ENCODE measurements around the gene LIME1.

The LIME1 gene

DNA sequence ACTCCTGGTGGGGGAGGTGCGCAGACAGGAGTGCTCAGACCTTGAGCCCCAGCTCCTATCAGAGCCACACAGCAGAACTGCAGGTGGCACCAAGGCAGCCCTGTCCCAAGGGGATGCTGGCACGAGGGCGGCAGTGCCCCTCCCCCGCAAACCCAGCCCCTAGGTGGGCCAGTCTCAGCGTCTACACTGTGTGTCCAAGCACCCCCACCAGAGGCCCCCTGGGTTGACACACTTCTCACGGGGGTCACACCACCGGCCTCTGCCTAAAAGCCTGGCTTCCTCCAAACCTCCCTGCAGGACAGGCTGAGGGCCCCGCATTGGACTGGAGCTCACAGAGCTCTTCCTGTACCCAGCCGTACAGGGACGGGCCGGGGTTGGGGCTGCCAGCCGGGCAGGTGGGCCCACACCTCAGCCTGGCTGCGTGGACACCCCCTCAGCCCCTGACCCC lies 11.2 kb downstream of the LIME1 start:
- ATAC-seq: peak; percentile 13
- no peaks in the 10 kb centered on the region for H3K36me3 Mint-ChIP-seq

GRCh38 chr20:63748070-63748933 lies 11.8 kb downstream of the LIME1 start:
- no peak for ATAC-seq
- no peaks in the 10 kb centered on the region for H3K36me3 Mint-ChIP-seq
- no peaks in the 10 kb centered on the region for H3K4me1 Mint-ChIP-seq
- no peaks in the 10 kb centered on the region for H3K27me3 Mint-ChIP-seq
- H3K9me3 Mint-ChIP-seq: peaks cover 2% of the 10 kb centered on the region
- no peak overlapping the region for H3K27ac Mint-ChIP-seq
- H3K4me3 Mint-ChIP-seq: no peak overlapping the region

More for the DNA sequence above, 11.2 kb downstream of the LIME1 start:
- Mint-ChIP-seq H3K9me3 (peaks cover 2% of the 10 kb centered on the region), H3K4me3 (no peak overlapping the region), H3K4me1 (no peaks in the 10 kb centered on the region), H3K27ac (no peak overlapping the region), H3K27me3 (no peaks in the 10 kb centered on the region)

DNA sequence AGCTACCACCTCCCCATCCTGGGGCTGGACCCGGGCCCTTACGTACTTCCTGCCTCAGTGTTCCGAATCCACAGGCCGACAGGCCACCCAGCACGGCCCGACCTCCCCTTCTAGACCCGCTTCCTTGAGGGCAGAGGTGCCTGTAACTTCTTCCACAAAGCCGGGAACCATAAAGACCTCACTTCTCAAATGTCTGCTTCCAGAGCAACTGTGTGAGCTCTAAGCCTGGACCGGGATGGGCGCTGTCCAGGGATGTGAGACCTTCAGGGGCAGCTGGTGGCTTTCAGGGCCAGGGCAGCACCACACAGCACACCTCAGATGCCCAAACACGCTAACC lies 12.4 kb downstream of the LIME1 start:
- Mint-ChIP-seq H3K36me3 (no peaks in the 10 kb centered on the region), H3K27ac (no peak overlapping the region), H3K4me3 (no peak overlapping the region), H3K27me3 (no peaks in the 10 kb centered on the region), H3K9me3 (peaks cover 2% of the 10 kb centered on the region), H3K4me1 (no peaks in the 10 kb centered on the region)
- no peak for ATAC-seq

DNA sequence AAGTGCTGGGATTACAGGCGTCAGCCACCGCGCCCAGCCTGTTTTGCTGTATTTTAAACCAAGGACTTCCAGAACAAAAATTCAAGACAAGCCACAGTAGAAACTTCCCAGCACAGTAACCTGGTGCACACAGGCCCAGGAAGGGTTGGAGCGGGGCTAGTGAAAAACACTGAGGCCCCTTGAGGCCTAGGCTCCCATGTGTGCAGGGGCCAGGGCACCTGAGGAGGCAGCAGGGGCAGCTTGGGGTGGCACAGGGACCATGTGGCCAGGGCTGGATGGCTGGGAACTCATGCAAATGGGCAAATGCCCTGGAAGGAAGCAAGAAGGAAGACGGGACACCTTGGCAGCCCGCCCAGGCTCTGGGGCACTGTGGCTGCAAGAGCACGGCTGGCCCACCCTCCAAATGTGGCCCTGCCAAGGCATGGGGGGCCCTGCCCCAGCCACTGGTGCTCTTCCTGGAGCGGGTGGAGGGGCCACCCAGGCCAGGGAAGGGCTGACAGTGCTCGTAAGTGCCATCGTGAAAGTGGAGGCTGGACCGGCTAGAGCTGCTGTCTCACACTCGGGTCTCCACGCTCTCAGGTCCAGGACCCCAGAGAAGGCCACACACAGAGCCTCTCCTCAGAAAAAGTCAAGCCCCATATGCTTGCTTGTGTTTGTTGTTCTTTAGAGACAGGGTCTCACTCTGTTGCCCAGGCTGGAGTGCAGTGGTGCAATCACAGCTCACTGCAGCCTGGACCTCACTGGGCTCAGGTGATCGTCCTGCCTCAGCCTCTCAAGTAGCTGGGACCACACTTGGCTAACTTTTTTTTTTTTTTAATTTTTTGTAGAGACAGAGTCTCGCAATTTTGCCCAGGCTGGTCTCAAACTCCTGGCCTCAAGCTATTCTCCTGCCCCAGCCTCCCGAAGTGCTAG lies 13.4 kb downstream of the LIME1 start:
- H3K27ac Mint-ChIP-seq: no peak overlapping the region
- H3K4me1 Mint-ChIP-seq: no peaks in the 10 kb centered on the region
- no peaks in the 10 kb centered on the region for H3K36me3 Mint-ChIP-seq
- no peaks in the 10 kb centered on the region for H3K27me3 Mint-ChIP-seq
- H3K4me3 Mint-ChIP-seq: no peak overlapping the region
- ATAC-seq: no peak
- peaks cover 2% of the 10 kb centered on the region for H3K9me3 Mint-ChIP-seq

DNA sequence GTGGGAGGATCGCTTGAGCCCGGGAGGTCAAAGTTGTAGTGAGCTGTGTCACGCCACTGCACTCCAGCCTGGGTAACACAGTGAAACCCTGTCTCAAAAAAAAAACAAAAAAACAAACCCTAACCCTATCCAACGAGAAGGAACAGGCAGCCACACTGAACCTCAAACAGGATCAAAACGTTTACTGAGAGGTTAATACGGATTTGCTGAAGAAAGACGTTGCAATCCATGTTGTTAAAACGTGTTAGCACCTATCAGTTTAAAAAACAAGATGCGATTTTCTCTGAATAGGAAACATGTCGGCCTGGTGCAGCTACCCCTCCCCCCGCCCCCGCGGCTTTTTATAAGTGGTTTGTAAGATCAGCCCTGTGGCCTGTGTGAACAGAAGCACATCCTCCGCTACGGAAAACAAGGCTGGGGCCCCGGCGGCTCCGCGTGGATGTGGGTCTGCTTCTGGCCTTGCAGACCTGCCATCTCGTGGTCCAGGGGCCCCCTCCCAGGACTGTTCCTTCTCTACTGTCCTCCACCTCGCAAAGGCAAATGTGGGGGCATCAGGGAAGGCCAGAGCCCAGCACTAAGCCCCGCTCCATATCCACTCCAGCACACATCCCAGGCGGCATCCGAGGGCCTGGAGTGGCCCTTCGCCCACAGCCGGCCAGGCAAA lies 14.5 kb downstream of the LIME1 start:
- Mint-ChIP-seq H3K9me3 (peaks cover 2% of the 10 kb centered on the region), H3K36me3 (no peaks in the 10 kb centered on the region), H3K27ac (no peak overlapping the region), H3K4me1 (no peaks in the 10 kb centered on the region), H3K27me3 (no peaks in the 10 kb centered on the region), H3K4me3 (no peak overlapping the region)
- no peak for ATAC-seq

DNA sequence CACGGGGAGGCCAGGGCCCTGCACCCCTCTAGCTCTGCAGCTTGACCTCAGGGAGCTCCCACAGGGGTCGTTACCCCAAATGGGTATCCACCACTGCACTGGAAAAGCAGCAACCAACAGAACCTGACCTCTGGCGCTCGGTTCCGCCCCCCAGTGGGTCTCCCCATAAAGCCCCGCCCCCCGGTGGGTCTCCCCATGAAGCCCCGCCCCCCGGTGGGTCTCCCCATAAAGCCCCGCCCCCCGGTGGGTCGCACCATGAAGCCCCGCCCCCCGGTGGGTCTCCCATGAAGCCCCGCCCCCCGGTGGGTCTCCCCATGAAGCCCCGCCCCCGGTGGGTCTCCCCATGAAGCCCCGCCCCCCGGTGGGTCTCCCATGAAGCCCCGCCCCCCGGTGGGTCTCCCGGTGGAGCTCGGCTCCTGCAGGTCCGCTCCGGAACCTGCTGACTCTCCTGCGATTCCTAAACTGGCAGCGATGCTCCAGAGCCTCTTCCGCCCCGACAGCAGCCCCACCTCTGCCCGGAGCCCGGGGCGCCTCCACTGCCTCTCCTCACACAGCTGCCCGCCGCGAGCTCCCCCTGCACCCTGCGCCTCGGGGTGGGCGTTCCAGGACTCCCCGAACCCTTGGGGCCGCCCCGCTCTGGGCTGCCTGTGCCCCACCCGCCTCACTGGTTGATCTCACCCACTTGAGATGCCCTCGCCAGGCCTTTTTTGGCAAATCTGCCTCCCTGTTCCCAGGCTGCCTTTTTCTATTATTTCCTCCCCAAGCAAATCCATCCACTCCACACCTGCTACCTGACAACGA lies 15.2 kb downstream of the LIME1 start:
- no peak overlapping the region for H3K4me3 Mint-ChIP-seq
- peaks cover 2% of the 10 kb centered on the region for H3K9me3 Mint-ChIP-seq
- H3K27me3 Mint-ChIP-seq: no peaks in the 10 kb centered on the region
- ATAC-seq: no peak
- H3K27ac Mint-ChIP-seq: no peak overlapping the region
- no peaks in the 10 kb centered on the region for H3K36me3 Mint-ChIP-seq
- H3K4me1 Mint-ChIP-seq: no peaks in the 10 kb centered on the region

DNA sequence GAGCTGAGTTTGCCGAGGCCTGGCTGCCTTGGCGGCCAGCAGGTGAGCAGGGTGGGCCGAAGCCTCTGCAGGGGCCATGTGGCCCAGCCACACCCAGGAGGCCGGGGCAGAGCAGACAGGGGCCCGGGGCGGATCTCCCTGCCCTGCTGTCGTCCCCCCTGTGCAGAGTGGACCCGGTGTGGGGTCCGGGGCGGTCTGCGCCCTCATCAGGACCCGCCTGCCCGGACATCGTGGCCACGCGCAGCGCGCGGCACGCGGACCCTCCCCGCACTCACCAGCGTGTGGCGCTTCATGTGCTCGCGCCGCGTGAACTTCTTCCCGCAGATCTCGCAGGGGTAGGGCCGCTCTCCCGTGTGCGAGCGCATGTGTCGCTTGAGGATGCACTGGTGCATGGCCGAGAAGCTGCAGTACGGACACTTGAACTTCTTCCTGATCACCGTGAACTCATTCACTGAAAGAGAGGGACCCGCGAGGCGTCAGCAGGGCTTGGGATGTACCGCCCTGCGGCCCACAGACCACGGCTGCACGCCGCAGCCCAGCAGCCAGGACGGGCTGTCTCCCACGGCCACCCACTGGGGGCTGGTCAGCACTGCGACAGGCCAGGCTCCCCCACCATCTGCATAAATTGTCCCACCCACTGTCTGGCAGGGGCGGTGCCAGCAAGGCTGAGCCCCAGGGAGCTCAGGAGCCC lies 16.1 kb downstream of the LIME1 start:
- Mint-ChIP-seq H3K27me3 (peaks cover 2% of the 10 kb centered on the region), H3K27ac (no peak overlapping the region), H3K4me3 (no peak overlapping the region), H3K9me3 (peaks cover 2% of the 10 kb centered on the region), H3K4me1 (no peaks in the 10 kb centered on the region), H3K36me3 (no peaks in the 10 kb centered on the region)
- peak; percentile 24 for ATAC-seq

DNA sequence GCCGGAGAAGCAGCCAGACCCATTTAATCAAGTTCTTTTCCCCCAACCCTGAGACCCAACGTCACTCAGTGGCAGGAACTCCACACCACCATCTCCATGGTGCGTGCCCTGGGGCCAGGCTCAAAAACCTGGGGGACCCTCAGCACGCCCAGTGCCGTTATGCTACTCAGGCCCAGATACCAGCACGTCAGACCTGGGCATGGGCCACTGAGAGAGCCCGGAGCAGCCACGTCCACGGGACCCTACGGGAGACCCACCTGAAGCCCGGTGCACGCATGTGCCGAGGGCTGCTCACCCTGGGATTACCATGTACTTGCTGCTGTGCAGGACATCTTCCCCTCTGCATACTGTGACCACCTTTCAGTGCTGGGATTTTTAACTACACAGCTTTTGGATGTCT lies 16.9 kb downstream of the LIME1 start:
- Mint-ChIP-seq H3K9me3 (peaks cover 2% of the 10 kb centered on the region), H3K36me3 (no peaks in the 10 kb centered on the region), H3K4me3 (no peak overlapping the region), H3K27me3 (peaks cover 10% of the 10 kb centered on the region), H3K4me1 (no peaks in the 10 kb centered on the region), H3K27ac (no peak overlapping the region)
- ATAC-seq: peak; percentile 37

DNA sequence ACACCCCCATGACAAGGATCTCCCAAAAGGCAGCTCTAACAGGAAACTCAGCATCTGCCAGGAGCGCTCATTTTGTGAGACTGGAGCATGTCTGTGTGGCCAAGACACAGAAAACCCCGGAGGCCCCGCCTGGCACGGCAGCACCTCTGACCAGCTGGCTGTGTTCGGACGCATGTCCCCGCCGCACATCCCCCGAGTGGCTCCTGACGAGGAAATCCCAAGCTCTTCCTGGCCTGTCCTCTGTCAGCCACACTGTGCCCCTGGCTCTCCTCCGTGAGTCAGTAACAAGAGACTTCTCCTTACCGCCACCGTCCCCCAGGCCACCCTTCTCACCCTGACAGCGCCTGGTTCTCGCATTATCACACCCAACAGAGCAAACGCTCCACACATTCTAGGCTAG lies 17.5 kb downstream of the LIME1 start:
- no peaks in the 10 kb centered on the region for H3K4me1 Mint-ChIP-seq

GRCh38 chr20:63755933-63756647 lies 19.6 kb downstream of the LIME1 start:
- no peaks in the 10 kb centered on the region for H3K36me3 Mint-ChIP-seq
- H3K4me1 Mint-ChIP-seq: no peaks in the 10 kb centered on the region
- no peak overlapping the region for H3K4me3 Mint-ChIP-seq
- peaks cover 2% of the 10 kb centered on the region for H3K9me3 Mint-ChIP-seq
- no peak overlapping the region for H3K27ac Mint-ChIP-seq
- peaks cover 20% of the 10 kb centered on the region for H3K27me3 Mint-ChIP-seq
- no peak for ATAC-seq

More for the DNA sequence above, 17.5 kb downstream of the LIME1 start:
- H3K9me3 Mint-ChIP-seq: peaks cover 2% of the 10 kb centered on the region
- peaks cover 17% of the 10 kb centered on the region for H3K27me3 Mint-ChIP-seq
- no peak for ATAC-seq
- no peak overlapping the region for H3K27ac Mint-ChIP-seq
- H3K4me3 Mint-ChIP-seq: no peak overlapping the region
- no peaks in the 10 kb centered on the region for H3K36me3 Mint-ChIP-seq

- Mint-ChIP-seq H3K4me3 (no peak overlapping the region), H3K27me3 (peaks cover 20% of the 10 kb centered on the region), H3K9me3 (peaks cover 2% of the 10 kb centered on the region), H3K4me1 (no peaks in the 10 kb centered on the region), H3K27ac (no peak overlapping the region), H3K36me3 (no peaks in the 10 kb centered on the region)
- ATAC-seq: no peak
Measured at GRCh38 chr20:63756648-63756991, 20.2 kb downstream of the LIME1 start.

DNA sequence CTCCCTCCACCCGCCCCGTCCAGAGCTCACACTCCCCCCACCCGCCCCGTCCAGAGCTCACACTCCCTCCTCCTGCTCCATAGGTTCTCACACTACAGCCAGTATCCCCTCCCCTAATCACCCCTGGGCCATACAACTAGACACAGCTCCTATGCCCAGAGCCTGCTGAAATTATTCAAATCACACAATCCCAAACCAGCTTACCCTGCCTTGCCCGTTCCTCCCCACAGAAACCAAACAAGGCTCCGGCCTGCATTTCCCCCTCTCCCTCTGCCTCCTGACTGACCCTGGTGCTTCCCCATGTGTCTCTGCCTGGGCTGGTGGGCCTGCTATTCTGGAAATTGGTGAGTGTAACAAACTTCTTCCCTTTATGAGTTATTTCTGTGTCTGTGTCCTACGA lies 21.7 kb downstream of the LIME1 start:
- H3K27me3 Mint-ChIP-seq: peaks cover 20% of the 10 kb centered on the region
- H3K27ac Mint-ChIP-seq: no peak overlapping the region
- H3K36me3 Mint-ChIP-seq: no peaks in the 10 kb centered on the region
- H3K9me3 Mint-ChIP-seq: no peaks in the 10 kb centered on the region
- H3K4me3 Mint-ChIP-seq: no peak overlapping the region
- no peaks in the 10 kb centered on the region for H3K4me1 Mint-ChIP-seq
- no peak for ATAC-seq

- no peaks in the 10 kb centered on the region for H3K4me1 Mint-ChIP-seq
- no peak overlapping the region for H3K27ac Mint-ChIP-seq
- no peak overlapping the region for H3K4me3 Mint-ChIP-seq
Measured at GRCh38 chr20:63759377-63759901, 23.0 kb downstream of the LIME1 start.

More at GRCh38 chr20:63759377-63759901, 23.0 kb downstream of the LIME1 start:
- no peak for ATAC-seq
- H3K27me3 Mint-ChIP-seq: peaks cover 20% of the 10 kb centered on the region
- no peaks in the 10 kb centered on the region for H3K9me3 Mint-ChIP-seq
- no peaks in the 10 kb centered on the region for H3K36me3 Mint-ChIP-seq
